Fibroblast of the aortic adventitia (primary cell): Measurements from ENCODE around the gene MYO16. TPM values are rescaled to one million over a fixed set of nuclear protein-coding genes. Genes with fewer than 3 reads are reported as not detected.
A peak's percentile ranks its signal among the peaks of the same experiment; 100 is the strongest.

Experiments used
- DNase-seq: peaks from one replicate; pipeline ENCODE4 v3.0.0-alpha.2; 2010; ENCODE audit warnings: low read depth
- H3K4me3 ChIP-seq: 2 replicates; pipeline ENCODE4 v1.5.1; 2011; ENCODE audit warnings: low read depth, mild to moderate bottlenecking, control low read depth, low read length, moderate library complexity
- CTCF ChIP-seq: IDR thresholded peaks from 2 replicates; pipeline ENCODE4 v1.5.1; 2011; ENCODE audit warnings: mild to moderate bottlenecking, low read length, control low read depth, inconsistent platforms; ENCODE audit not compliant: insufficient read depth
- total RNA-seq: library from RNA; depleted of rRNA; stranded (reverse); fragments of >200 nt; gene quantifications from 2 replicates; pipeline ENCODE4 v1.2.3, GENCODE V29; 2012; ENCODE audit warnings: low replicate concordance

Gene MYO16
- total RNA-seq, 1 donor = under 0.01 TPM

- TF ChIP-seq CTCF = no peak
- DNase-seq = no peak
- H3K4me3 ChIP-seq = no peak overlapping the region
Observed at GRCh38 chr13:108853031-108853430, 223.6 kb downstream of the MYO16 start.

- H3K4me3 ChIP-seq = no peak overlapping the region
- no peak for DNase-seq
- TF ChIP-seq CTCF = no peak
Observed at GRCh38 chr13:108855737-108856387, 226.5 kb downstream of the MYO16 start.

- no peak for DNase-seq
- H3K4me3 ChIP-seq = no peak overlapping the region
- no peak for TF ChIP-seq CTCF
Observed at GRCh38 chr13:108858676-108859075, 229.3 kb downstream of the MYO16 start.

DNA sequence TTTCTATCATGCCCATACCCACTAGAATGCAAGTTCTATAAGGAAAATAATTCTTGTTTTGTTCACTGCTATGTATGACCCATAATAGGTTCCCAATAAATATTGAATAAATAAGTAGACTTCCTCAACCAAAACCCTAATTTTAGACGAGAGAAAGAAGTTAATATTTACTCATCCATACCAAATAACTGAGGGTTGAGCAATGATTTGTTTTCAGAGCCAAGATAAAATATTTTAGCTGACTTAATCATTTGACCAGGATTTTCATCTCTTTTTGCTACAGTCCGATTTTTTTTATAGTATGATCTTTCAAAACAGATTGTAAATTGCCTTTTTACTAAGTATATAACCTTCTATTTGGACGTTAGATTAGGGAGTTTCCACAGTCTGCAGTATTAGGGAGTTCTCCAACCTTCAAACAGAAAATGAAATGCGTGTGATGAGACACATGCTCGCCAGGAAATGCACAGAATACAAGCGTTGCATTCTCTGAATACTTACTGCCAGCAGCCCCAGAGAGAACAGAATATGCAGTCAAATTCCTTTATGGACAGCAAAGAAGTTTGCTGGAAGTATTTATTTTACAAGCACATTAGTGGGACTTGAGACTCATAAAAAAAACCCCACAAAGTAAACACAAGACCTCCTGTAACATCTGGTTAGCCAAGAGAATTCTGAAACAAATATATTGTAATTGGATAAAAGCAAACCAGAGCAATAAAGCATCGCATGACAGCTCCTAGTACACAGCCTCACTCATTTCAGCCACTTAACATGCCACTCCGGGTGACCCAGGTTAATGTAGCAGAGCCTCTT, 230.0 kb downstream of the MYO16 start:
- peak overlapping the region; percentile 6 for H3K4me3 ChIP-seq
- peak; percentile 73 for DNase-seq
- no peak for TF ChIP-seq CTCF

DNA sequence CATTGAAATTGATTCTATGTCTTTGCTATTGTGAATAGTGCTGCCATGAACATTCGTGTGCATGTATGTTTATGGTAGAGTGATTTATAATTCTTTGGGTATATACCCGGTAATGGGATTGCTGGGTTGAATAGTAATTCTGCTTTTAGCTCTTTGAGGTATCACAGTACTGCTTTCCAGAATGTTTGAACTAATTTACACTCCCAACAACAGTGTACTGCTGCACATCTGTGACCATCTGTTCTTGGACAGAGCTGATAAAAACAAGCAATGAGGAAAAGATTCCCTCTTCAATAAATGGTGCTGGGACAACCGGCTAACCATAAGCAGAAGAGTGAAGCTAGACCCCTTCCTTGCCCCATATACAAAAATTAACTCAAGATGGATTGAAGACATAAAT, 231.0 kb downstream of the MYO16 start:
- DNase-seq = no peak
- H3K4me3 ChIP-seq = no peak overlapping the region
- no peak for TF ChIP-seq CTCF

DNA sequence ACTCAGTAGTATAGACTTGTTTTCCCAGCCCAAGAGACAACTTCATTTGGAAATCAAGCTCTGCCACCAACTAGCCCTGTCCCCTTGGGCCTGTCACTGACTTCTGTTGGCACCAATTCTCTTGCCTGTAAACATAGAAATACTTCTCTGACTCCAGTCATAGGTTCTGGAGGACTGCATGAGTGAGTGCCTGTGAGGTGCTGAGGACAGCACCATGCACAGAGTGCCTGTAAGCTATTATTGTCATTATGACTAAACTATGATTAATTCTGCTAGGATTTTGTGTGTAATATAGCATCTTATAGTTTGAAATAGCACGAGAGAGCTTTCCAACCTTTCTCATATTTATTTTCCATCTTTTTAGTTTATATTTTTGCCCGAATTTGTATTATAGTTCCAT, 247.9 kb downstream of the MYO16 start:
- H3K4me3 ChIP-seq = no peak overlapping the region
- no peak for TF ChIP-seq CTCF
- no peak for DNase-seq
